ENCODE results near the gene SAMHD1.
"Not testable (repeated sequence)": the region's sequence is repeated elsewhere in the genome, so short reads cannot be mapped to it uniquely, and the experiment has no call there.

The SAMHD1 gene

GRCh38 chr20:36951979-36952738 lies 651 bp upstream of the SAMHD1 start:
- DNase-seq = no peak

GRCh38 chr20:36950414-36951197 lies 902 bp downstream of the SAMHD1 start:
- peak; percentile 75 for DNase-seq

- DNase-seq = peak; percentile 46
Measured at GRCh38 chr20:36941401-36941835, 10.1 kb downstream of the SAMHD1 start.

- no peak for DNase-seq
Measured at GRCh38 chr20:36937402-36937770, 14.1 kb downstream of the SAMHD1 start.

GRCh38 chr20:36936761-36937401 lies 14.6 kb downstream of the SAMHD1 start:
- DNase-seq = not testable (repeated sequence)

GRCh38 chr20:36936341-36936740 lies 15.2 kb downstream of the SAMHD1 start:
- peak; percentile 12 for DNase-seq

GRCh38 chr20:36933571-36933970 lies 17.9 kb downstream of the SAMHD1 start:
- DNase-seq = not testable (repeated sequence)

GRCh38 chr20:36932476-36933426 lies 18.8 kb downstream of the SAMHD1 start:
- DNase-seq = no peak

GRCh38 chr20:36932067-36932466 lies 19.4 kb downstream of the SAMHD1 start:
- not testable (repeated sequence) for DNase-seq

- no peak for DNase-seq
Measured at GRCh38 chr20:36929691-36930090, 21.8 kb downstream of the SAMHD1 start.

GRCh38 chr20:36929290-36929689 lies 22.2 kb downstream of the SAMHD1 start:
- no peak for DNase-seq

GRCh38 chr20:36927704-36928103 lies 23.8 kb downstream of the SAMHD1 start:
- DNase-seq = no peak

GRCh38 chr20:36926653-36927200 lies 24.8 kb downstream of the SAMHD1 start:
- DNase-seq = no peak

GRCh38 chr20:36925234-36925633 lies 26.3 kb downstream of the SAMHD1 start:
- DNase-seq = no peak

GRCh38 chr20:36924167-36925045 lies 27.1 kb downstream of the SAMHD1 start:
- DNase-seq = no peak

GRCh38 chr20:36920334-36920730 lies 31.2 kb downstream of the SAMHD1 start:
- no peak for DNase-seq

- DNase-seq = no peak
Measured at GRCh38 chr20:36919715-36920333, 31.7 kb downstream of the SAMHD1 start.

GRCh38 chr20:36917943-36918342 lies 33.6 kb downstream of the SAMHD1 start:
- DNase-seq = no peak

- no peak for DNase-seq
Measured at GRCh38 chr20:36917240-36917639, 34.3 kb downstream of the SAMHD1 start.

GRCh38 chr20:36916199-36916598 lies 35.3 kb downstream of the SAMHD1 start:
- DNase-seq = no peak

GRCh38 chr20:36908603-36909002 lies 42.9 kb downstream of the SAMHD1 start:
- no peak for DNase-seq

Measured in activated CD8-positive, alpha-beta memory T cell treated with anti-CD3 and anti-CD28 coated beads, Interleukin-2, amount 50 U/mL, for 48 hours (primary cell).